Tibial nerve (tissue), 4 donors: ENCODE results near the gene CIB4. TPM values are rescaled to one million over a fixed set of nuclear protein-coding genes. Genes with fewer than 3 reads are reported as not detected.

ENCODE experiments used
- DNase-seq, 2 donors: peaks; one replicate each; pipeline ENCODE4 v3.0.0-alpha.2; 2019; ENCODE audit warnings: low spot score in 2 of 2
- H3K27ac ChIP-seq, 4 donors: fragments of 200-600 bp; sonication (generic) in 3 of 4; one replicate each; pipeline ENCODE4 v1.5.1; 2017 to 2019; ENCODE audit warnings: mild to moderate bottlenecking in 1 of 4
- H3K27me3 ChIP-seq, 2 donors: fragments of 200-600 bp; sonication (generic) in 1 of 2; one replicate each; pipeline versions ENCODE4 v1.5.1 to v1.6.0; 2017 to 2019
- H3K36me3 ChIP-seq, 3 donors: fragments of 200-600 bp; sonication (generic); one replicate each; pipeline ENCODE4 v1.5.1; 2018 to 2019
- H3K4me1 ChIP-seq, 4 donors: fragments of 200-600 bp; sonication (generic) in 3 of 4; one replicate each; pipeline ENCODE4 v1.5.1; 2017 to 2019
- H3K4me3 ChIP-seq, 4 donors: fragments of 200-600 bp; sonication (generic) in 3 of 4; one replicate each; pipeline ENCODE4 v1.5.1; 2017 to 2019; ENCODE audit warnings: mild to moderate bottlenecking in 1 of 4, moderate library complexity in 1 of 4
- H3K9me3 ChIP-seq, 4 donors: fragments of 200-600 bp; sonication (generic) in 3 of 4; one replicate each; pipeline ENCODE4 v1.5.1; 2017 to 2019
- CTCF ChIP-seq, 5 experiments: fragments of 200-600 bp in 3 of 5; fragments of 450-650 bp in 2 of 5; sonication (generic) in 3 of 5; IDR thresholded peaks; one replicate each; pipeline ENCODE4 v1.5.1; 2016 to 2019; ENCODE audit warnings: antibody characterized with exemption in 5 of 5, mild to moderate bottlenecking in 3 of 5, moderate library complexity in 2 of 5
- EP300 ChIP-seq, 2 donors: sonication (generic); formaldehyde crosslinking; IDR thresholded peaks; one replicate each; pipeline ENCODE4 v1.6.1; 2017; ENCODE audit warnings: antibody characterized with exemption in 2 of 2, mild to moderate bottlenecking in 1 of 2
- POLR2A ChIP-seq, 2 donors: fragments of 450-650 bp; IDR thresholded peaks; one replicate each; pipeline ENCODE4 v1.6.1; 2017; ENCODE audit warnings: antibody characterized with exemption in 2 of 2, mild to moderate bottlenecking in 2 of 2, moderate library complexity in 2 of 2
- WGBS, 2 donors: methylation state at CpG; one replicate each; pipeline ENCODE4 v1.1.5; 2018; 5-methylcytosine and 5-hydroxymethylcytosine counted together
- total RNA-seq, 4 donors: library from RNA; depleted of rRNA; stranded (reverse); fragments of >200 nt; gene quantifications; one replicate each; pipeline ENCODE4 v1.1.0, GENCODE V29; 2016

The CIB4 gene
- total RNA-seq, 4 donors from 2014 or later: not detected

- Histone ChIP-seq H3K4me1 (no peaks in the 10 kb centered on the region), H3K36me3 (no peaks in the 10 kb centered on the region), H3K9me3 (peaks cover 0 to 4% (median 0%) of the 10 kb centered on the region in 4 donors), H3K27me3 (peaks cover 0 to 3% of the 10 kb centered on the region in 2 donors), H3K4me3 (no peak overlapping the region), H3K27ac (no peak overlapping the region)
- 35 to 39% methylated on average over 13 of the region's 13 CpGs for WGBS, 2 donors
- peak in 1 of 2 donors; percentile 65 for DNase-seq
- peak; percentile 49 to 83 (median 77) for TF ChIP-seq CTCF (IDR thresholded peaks at IDR 0.05)
- no peak for TF ChIP-seq POLR2A (IDR thresholded peaks at IDR 0.05)
Observed at GRCh38 chr2:26605195-26605998, 35.8 kb downstream of the CIB4 start.

- Histone ChIP-seq H3K9me3 (peaks cover 0 to 4% (median 0%) of the 10 kb centered on the region in 4 donors), H3K27me3 (peaks cover 0 to 11% of the 10 kb centered on the region in 2 donors), H3K27ac (no peak overlapping the region), H3K36me3 (no peaks in the 10 kb centered on the region), H3K4me3 (no peak overlapping the region), H3K4me1 (no peaks in the 10 kb centered on the region)
- 72 to 87% methylated on average over 6 of the region's 6 CpGs for WGBS, 2 donors
- no peak for TF ChIP-seq CTCF (IDR thresholded peaks at IDR 0.05)
- no peak for TF ChIP-seq EP300 (IDR thresholded peaks at IDR 0.05)
- no peak for TF ChIP-seq POLR2A (IDR thresholded peaks at IDR 0.05)
- DNase-seq: no peak
Observed at GRCh38 chr2:26602575-26602974, 38.6 kb downstream of the CIB4 start.

- peaks cover 0 to 4% (median 0%) of the 10 kb centered on the region in 4 donors for H3K9me3 ChIP-seq
- 81 to 86% methylated on average over 2 of the region's 2 CpGs for WGBS, 2 donors
- no peak overlapping the region for H3K27ac ChIP-seq
- no peak for TF ChIP-seq POLR2A (IDR thresholded peaks at IDR 0.05)
- TF ChIP-seq EP300 (IDR thresholded peaks at IDR 0.05): no peak
- TF ChIP-seq CTCF (IDR thresholded peaks at IDR 0.05): no peak
- H3K36me3 ChIP-seq: no peaks in the 10 kb centered on the region
- peaks cover 0 to 32% of the 10 kb centered on the region in 2 donors for H3K27me3 ChIP-seq
- H3K4me3 ChIP-seq: no peak overlapping the region
- no peaks in the 10 kb centered on the region for H3K4me1 ChIP-seq
- no peak for DNase-seq
Observed at GRCh38 chr2:26599387-26599786, 41.8 kb downstream of the CIB4 start.

GRCh38 chr2:26598996-26599373 is 42.2 kb downstream of the CIB4 start:
- no peaks in the 10 kb centered on the region for H3K36me3 ChIP-seq
- TF ChIP-seq POLR2A (IDR thresholded peaks at IDR 0.05) (no peak), EP300 (IDR thresholded peaks at IDR 0.05) (no peak), CTCF (IDR thresholded peaks at IDR 0.05) (no peak)
- H3K9me3 ChIP-seq: peaks cover 0 to 1% (median 0%) of the 10 kb centered on the region in 4 donors
- DNase-seq: no peak
- no peaks in the 10 kb centered on the region for H3K4me1 ChIP-seq
- 56 to 59% methylated on average over 4 of the region's 4 CpGs for WGBS, 2 donors
- H3K4me3 ChIP-seq: no peak overlapping the region
- no peak overlapping the region for H3K27ac ChIP-seq
- H3K27me3 ChIP-seq: peaks cover 0 to 36% of the 10 kb centered on the region in 2 donors

- Histone ChIP-seq H3K36me3 (no peaks in the 10 kb centered on the region), H3K27me3 (peaks cover 0 to 36% of the 10 kb centered on the region in 2 donors), H3K27ac (no peak overlapping the region), H3K4me3 (no peak overlapping the region), H3K9me3 (no peaks in the 10 kb centered on the region), H3K4me1 (no peaks in the 10 kb centered on the region)
- TF ChIP-seq CTCF (IDR thresholded peaks at IDR 0.05) (no peak), EP300 (IDR thresholded peaks at IDR 0.05) (no peak), POLR2A (IDR thresholded peaks at IDR 0.05) (no peak)
- no peak for DNase-seq
- WGBS, 2 donors: 50 to 57% methylated on average over 12 to 13 of the region's 13 CpGs
Observed at GRCh38 chr2:26598336-26598995, 42.7 kb downstream of the CIB4 start.
